SK-MEL-5 (cell line): Measurements from ENCODE around the gene FANK1. TPM values are rescaled to one million over a fixed set of nuclear protein-coding genes. Genes with fewer than 3 reads are reported as not detected.

Experiments used
- DNase-seq: peaks from one replicate; pipeline ENCODE4 v3.0.0-alpha.2; 2016; ENCODE audit warnings: low read depth, low spot score
- in situ Hi-C: cut with HindIII; loops from 2 replicates; pipeline ENCODE4 v1.10.0; 2016; ENCODE audit warnings: low sequenced_read_pairs, high pct_unique_total_duplicates, low pct_unique_long_range_greater_than_20kb
- total RNA-seq: library from RNA; depleted of rRNA; stranded (reverse); fragments of >200 nt; shearing (Covaris generic); gene quantifications from 2 replicates; pipeline ENCODE4 v1.2.3, GENCODE V29; 2014

The FANK1 gene
- total RNA-seq, 1 experiment from 2014 or later = 1.6 TPM

GRCh38 chr10:126004752-126005151 is 108.4 kb downstream of the FANK1 start:
- no peak for DNase-seq
- in situ Hi-C loops = no loop called here

GRCh38 chr10:126006264-126006663 is 109.9 kb downstream of the FANK1 start:
- in situ Hi-C loops = no loop called here
- DNase-seq = no peak

- DNase-seq = no peak
- in situ Hi-C loops = no loop called here
Observed at GRCh38 chr10:126006906-126007305, 110.5 kb downstream of the FANK1 start.

- in situ Hi-C loops = no loop called here
Observed at GRCh38 chr10:126009650-126010049, 113.3 kb downstream of the FANK1 start.

GRCh38 chr10:126011995-126012394 is 115.6 kb downstream of the FANK1 start:
- no peak for DNase-seq
- in situ Hi-C loops = no loop called here

More at GRCh38 chr10:126009650-126010049, 113.3 kb downstream of the FANK1 start:
- DNase-seq = no peak

DNA sequence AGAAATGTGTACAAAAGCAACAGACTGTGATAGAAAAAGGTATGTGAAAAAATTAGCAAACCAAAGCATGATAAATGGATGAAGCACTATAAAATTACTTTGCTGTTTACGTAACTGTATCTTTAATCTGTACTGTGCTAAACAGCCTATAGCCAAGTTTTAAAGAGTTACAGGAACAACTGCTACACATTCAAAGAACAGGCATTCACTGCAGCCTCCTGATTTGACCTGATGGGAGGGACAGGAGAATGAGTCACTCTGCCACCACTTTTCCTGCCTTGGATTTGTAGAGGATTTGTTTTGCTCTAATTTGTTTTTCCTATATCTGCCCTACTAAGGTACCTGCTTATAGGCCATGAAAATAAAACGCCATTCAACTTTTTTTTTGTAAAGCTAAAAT is 116.1 kb downstream of the FANK1 start:
- DNase-seq = no peak
- in situ Hi-C loops = no loop called here

DNA sequence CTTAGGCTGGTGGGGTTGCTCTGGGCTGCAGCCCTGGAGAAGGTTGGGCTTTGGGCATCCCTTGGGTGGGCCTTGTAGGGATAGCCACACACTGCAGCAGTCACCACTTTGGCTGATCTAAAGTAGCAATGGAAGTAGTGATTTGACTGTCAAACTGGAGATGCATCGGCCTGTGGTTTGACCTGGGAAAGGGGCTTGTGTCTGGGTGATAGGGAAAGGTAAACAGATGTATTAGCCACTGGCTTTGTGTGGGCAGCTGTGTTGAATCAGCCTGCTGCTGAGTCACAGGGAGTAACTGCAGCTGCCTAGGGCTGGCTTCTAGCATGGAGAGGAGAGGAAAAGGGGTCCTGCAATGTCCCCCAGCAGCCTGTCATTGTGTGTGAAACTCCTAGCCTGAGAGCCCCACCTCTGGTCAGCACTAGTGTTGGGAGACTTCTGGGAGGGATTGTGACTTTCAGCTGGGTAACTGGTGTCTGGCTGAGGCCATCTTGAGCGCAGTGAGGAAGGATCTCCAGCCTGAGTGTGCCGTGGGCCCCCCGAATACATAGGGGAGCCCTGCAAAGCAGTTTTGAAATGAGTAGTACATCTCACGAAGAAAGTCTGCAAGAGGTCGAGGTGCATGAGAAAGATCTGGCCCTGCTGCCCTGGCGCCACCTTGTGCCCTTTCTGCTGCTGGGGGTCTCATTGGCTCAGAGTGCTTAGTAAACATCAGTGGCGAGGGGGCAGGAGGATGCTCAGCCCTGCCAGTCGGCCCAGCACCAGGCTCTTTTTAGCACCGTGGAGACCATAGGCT is 117.3 kb downstream of the FANK1 start:
- in situ Hi-C loops = no loop called here
- peak; percentile 3 for DNase-seq

DNA sequence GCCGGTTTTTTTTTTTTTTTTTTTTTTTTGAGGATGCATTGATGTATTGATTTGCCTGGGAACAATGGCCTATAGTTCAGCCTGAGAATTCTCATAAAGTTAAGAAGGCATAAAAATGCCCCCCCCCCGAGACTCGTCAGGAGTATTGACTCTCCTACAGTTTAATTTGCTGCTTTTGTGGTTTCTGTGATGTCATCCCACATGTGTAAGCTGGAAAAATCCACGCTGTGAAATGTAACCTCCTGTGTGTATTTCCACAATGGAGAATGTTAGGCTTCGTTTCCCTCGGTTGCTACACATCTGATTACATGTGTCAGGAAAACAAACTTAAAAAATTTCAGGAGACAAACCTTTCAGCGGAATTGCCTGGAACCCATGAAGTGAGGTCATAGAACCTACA is 117.9 kb downstream of the FANK1 start:
- in situ Hi-C loops = no loop called here
- no peak for DNase-seq

- in situ Hi-C loops = no loop called here
- DNase-seq = no peak
Observed at GRCh38 chr10:126015413-126015812, 119.0 kb downstream of the FANK1 start.

- in situ Hi-C loops = no loop called here
- DNase-seq = no peak
Observed at GRCh38 chr10:126016156-126016805, 119.9 kb downstream of the FANK1 start.

DNA sequence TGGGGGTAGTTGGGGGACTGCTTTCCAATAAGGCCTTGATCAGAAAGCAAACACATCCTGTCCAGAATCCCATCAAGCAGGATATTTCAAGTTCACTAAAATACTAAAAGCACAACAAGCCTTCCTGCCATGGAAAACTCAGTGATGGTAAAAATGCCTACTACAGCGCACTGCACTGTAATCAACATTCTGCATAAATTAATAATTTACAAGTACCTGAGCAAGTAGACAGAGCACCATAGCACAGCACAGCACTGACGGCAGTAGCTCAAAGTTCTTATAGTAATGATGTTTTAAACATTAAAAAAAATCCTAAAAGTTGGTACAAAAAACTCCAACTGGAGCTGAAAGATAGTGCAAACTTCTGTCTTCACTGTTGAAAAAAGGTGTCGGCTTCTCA is 120.5 kb downstream of the FANK1 start:
- DNase-seq = no peak
- in situ Hi-C loops = no loop called here

GRCh38 chr10:126017961-126018560 is 121.7 kb downstream of the FANK1 start:
- in situ Hi-C loops = no loop called here
- DNase-seq = no peak

GRCh38 chr10:126021833-126022500 is 125.6 kb downstream of the FANK1 start:
- no peak for DNase-seq
- in situ Hi-C loops = no loop called here

DNA sequence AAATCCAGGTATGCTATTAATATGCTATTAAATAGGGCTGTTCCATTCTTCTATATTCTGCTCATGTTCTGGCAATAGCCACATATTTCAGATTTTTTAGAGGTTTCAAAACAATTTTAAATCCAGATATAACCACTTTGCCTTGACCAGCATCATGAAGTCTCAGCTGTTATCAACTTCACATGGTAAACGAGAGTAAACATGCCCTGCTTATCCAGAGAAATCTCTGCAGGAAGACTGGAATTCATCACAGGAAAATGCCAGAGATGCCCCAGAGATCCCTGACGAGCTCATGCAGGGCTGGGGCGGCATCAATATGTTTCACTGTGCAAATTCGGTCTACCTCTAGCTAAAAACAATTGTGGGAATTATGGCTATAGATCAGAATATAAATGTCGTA is 126.5 kb downstream of the FANK1 start:
- in situ Hi-C loops = no loop called here
- DNase-seq = no peak

GRCh38 chr10:126027692-126028091 is 131.3 kb downstream of the FANK1 start:
- DNase-seq = no peak
- in situ Hi-C loops = no loop called here

DNA sequence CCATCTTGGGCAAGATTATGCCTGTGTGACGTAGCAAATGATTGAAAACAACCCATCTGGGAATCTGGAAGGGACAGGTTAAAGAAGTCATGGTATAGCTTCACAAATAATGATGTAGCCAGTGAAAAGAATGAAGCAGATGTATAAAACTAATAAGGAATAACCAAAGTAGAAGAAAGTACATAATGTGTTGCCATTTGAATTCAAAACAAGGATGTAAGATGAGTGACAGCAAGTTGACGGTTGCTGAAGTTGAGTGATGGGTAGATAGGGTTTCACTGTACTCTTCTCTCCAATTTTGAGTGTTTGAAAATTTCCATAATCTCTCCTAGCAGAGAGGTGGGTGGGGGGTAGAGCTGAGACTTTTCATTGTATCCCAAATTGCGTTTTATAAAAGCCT is 133.6 kb downstream of the FANK1 start:
- DNase-seq = no peak
- in situ Hi-C loops = no loop called here

GRCh38 chr10:126034586-126034985 is 138.2 kb downstream of the FANK1 start:
- in situ Hi-C loops = no loop called here

DNA sequence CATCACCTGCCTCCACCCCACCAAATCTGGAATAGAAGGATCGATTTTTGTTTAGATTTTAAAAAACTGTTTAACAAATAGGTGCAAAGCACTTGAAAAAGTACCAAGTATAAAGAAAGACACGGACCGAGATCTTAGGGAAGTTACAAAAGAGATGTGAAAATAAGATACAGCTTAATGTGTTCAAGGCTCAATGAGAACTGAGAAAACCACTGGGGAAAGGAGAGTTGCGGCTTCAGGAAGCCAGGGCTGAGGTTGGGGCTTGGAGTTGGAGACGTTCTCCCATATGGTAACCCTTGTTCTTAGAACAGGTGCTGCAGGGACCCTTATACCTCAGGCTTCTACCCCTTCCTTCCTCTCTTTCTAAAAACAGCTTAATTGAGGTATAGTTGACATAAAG is 140.2 kb downstream of the FANK1 start:
- in situ Hi-C loops = no loop called here

More at GRCh38 chr10:126034586-126034985, 138.2 kb downstream of the FANK1 start:
- DNase-seq = no peak

More for the DNA sequence above, 140.2 kb downstream of the FANK1 start:
- no peak for DNase-seq
